ENCODE data around the gene IPO8.
"Not testable (repeated sequence)": the region's sequence is repeated elsewhere in the genome, so short reads cannot be mapped to it uniquely, and the experiment has no call there.

Gene IPO8

DNA sequence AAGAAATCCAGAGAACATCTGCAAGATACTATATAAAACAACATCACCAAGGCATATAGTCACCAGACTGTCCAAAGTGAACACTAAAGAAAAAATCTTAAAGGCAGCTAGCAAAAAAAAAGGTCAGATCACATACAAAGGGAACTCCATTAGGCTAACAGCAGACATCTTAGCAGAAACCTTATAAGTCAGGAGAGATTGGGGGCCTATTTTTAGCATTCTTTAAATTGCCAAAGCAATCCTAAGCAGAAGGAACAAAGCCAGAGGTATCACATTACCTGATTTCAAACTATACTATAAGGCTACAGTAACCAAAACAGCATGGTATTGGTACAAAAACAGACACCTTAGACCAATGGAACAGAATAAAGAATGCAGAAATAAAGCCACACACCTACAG is 92.5 kb downstream of the IPO8 start:
- no peak for DNase-seq

DNA sequence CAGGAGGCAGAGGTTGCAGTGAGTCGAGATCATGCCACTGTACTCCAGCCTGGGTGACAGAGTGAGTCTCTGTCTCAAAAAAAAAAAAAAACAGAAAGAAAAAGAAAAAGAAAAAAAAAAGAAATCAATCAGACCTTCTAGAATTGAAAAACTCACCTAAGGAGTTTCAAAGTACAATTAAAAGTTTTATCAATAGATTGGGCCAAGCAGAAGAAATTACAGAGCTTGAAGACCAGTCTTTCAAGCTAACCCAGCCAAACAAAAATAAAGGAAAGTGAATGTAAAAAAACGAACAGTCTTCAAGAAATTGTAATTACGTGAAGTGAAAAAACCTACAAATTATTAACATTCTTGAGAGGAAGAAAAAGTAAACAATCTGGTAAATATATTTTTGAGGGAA is 93.0 kb downstream of the IPO8 start:
- DNase-seq = no peak

DNA sequence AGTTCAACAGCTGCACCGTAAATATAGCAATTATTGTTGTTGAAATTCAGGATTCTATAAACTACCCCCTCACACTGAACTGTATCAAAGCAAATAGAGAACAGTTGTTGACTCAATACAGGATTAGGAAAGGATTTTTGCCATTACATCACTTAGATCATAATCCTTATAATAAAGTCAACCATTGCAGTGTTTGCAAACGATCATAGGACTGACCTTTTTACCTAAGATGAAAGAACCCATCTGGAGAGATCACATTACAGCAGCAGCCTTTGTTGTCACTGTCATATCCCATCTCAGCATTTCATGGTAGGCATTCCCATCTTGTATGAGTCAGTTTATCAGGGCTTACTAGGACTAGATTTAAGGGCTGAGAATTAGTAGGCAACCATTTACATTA is 96.1 kb downstream of the IPO8 start:
- no peak for DNase-seq

DNA sequence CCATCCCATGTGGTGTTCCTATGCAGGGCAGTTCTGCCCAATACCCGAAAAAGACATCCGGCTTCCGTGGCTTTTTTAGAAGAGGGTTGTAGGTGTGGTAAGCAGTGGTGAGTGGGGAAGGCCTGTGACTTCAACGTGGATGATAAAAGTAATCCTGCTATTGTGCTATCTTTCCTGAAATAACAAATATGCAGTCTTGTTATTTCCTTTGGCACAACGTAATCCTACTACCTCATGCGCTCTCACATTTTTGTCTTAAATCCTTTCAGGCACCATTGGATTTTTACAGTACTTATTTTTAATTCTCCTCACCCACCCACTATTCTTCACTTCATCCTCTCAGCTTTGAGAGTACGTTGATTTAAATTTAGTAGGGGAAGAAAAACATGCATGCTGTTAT is 96.8 kb downstream of the IPO8 start:
- DNase-seq = no peak

GRCh38 chr12:30595742-30596141 is 99.9 kb downstream of the IPO8 start:
- no peak for DNase-seq

DNA sequence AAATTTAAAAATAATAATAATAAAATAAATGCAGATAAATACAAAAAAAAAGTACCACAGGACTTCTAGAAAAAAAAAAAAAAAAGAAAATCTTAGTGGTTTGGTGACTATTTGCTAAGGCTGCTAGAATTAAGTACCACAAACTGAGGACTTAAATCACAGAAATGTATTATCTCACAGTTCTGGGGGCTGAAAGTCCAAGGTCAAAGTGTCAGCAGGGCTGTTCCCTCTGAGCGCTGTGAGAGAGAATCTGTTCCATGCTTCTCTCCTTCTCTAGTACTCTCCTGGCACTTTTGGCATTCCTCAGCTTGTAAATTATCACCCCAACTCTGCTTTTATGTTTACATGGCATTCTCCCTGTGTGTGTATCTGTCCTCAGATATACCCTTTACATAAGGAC is 101.2 kb downstream of the IPO8 start:
- no peak for DNase-seq

- not testable (repeated sequence) for DNase-seq
Measured at GRCh38 chr12:30588572-30588971, 107.1 kb downstream of the IPO8 start.

GRCh38 chr12:30587782-30588181 is 107.9 kb downstream of the IPO8 start:
- no peak for DNase-seq

DNA sequence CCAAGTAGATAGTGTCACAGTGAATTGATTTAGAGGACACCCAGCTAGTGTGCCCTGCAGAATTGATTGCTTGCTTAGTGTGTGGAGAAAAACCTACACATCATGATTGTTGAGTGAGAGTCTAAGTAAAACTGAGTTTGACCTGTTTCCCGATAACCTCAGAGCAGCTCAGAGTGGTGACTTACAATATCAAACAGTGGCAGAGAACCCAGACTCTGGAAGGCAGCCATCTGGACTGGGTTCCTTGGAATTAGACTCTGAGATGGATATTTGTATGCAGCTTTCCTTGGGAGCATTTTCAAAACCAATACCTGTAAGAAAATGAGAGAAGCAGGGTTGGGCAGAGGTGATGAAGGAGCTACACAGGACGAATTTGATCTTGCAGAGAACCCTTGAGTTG is 109.8 kb downstream of the IPO8 start:
- no peak for DNase-seq

DNA sequence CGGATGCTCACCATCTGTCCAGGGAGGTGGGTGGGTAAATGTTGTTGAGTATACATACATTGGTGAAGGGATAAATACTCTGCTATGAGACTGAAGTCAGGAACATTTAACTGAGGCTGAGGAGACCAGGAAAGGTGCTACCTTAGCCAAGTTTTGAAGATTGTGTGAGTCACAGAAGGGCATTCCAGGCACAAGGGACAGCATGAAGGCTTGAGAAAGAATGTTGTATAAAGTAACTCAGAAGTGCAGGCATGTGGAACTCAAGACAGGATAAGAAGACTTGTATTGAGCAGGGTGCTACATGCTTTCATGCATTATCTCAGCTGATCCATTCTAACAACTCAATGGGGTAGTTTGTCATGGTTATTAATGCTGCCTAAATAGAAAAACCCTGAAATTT is 112.7 kb downstream of the IPO8 start:
- no peak for DNase-seq

DNA sequence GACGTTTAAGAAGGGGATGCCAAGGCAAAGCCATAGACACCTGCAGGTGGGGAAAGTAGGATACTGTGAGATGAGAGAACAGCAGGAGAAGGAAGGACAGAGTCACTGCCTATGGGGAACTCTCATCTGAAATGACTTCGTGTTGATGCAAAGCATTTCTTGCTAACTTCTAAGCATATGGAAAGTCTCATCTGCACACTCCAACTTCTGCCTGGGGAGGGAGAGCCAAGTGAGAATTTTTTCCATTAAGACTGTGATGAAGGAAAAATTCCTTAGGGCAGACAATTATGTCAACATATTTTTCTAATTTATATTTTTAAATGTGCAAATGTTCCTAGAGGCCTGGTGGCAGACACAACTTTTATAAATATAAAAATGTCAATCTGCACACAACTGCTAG is 115.3 kb downstream of the IPO8 start:
- no peak for DNase-seq
